Epithelial cell of prostate (primary cell): ENCODE measurements around the gene TFAP2B.

Experiments
- DNase-seq: peaks from one replicate; pipeline ENCODE4 v3.0.0-alpha.2; 2011; ENCODE audit warnings: low read depth, low spot score
- H3K27ac ChIP-seq: fragments of 450-650 bp; 2 replicates; pipeline ENCODE4 v1.5.1; 2017; ENCODE audit warnings: mild to moderate bottlenecking

TFAP2B gene

DNA sequence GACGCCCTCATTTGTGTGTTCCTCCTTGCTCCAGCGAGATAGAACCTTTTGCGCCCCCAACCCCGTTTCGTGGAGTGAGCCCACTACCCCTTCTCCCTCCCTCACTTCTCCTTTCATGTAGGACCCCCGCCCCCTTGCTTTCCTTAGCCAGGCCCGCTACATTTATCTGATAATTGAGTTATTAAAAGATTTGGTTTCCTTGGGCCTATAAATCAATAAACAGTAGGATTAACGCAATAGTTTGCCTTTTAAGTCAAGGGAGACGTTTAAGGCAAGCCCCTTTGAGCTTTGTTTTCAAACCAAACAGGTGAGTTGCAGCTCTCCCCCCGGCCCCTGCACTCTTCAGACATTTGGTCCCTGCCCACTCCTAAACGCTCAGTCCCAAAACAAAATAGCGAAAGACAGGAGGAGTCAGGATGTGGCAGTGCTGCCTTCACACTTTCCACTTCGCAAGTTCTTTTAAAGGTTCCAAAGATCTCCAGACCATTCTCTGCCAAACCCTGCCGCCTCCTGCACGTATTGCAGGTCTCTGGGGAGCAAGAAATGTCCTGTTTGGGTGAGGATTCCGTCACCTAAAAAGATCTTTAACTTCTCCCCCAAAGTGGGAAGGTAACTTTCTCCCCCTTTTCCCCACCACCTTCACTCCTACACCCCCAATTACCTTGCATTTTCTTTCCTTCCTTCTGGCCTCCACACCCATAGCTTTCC lies 27.6 kb downstream of the TFAP2B start:
- no peak for DNase-seq
- no peak overlapping the region for H3K27ac ChIP-seq

DNA sequence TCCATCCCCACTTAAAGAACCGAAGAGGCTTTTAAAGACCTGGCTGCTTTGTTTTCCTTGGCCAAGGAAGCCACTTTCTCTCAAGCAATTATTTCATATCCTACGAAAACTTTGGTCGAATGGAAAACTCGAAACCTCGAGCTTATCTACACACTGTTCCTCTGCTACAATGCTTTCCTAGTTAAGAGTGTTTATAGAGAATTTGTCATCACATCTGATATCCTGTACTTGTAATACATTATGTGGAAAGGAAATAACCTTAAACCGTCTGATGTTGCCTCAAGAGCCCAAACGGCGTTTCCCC lies 28.1 kb downstream of the TFAP2B start:
- no peak overlapping the region for H3K27ac ChIP-seq
- DNase-seq: no peak

DNA sequence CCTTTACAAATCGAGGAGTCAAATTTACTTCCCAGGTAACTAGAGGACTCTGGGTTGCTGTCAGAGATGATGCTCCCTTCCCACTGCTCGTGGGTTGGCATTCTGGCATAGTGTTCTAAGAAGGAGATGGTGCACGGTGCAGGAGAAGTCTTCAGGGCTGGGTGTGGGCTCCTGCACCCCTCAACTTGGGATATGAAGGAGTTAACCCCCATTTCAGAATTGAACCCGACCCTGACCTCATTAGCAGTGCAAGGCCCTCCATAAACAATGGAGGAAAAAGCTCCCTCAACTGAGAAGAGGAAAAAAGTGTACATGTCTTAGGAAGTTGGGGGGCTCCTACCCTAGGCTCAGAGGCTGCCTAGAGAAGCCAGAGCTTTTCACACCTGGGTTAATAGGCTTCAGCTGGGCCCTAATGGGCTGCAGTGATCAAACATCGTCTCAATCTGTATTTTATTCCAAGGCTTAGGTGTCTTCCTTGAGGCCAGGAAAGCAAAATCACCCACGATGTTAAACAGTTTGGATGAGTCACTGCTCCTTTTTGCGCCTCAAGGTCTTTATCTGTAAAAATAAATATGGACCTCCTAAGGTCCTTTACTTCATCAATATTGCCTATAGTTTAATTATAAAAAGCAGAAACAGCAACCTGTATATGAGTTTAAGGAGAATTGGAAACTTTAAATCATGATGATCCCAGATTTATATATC lies 29.4 kb downstream of the TFAP2B start:
- H3K27ac ChIP-seq: no peak overlapping the region
- no peak for DNase-seq

DNA sequence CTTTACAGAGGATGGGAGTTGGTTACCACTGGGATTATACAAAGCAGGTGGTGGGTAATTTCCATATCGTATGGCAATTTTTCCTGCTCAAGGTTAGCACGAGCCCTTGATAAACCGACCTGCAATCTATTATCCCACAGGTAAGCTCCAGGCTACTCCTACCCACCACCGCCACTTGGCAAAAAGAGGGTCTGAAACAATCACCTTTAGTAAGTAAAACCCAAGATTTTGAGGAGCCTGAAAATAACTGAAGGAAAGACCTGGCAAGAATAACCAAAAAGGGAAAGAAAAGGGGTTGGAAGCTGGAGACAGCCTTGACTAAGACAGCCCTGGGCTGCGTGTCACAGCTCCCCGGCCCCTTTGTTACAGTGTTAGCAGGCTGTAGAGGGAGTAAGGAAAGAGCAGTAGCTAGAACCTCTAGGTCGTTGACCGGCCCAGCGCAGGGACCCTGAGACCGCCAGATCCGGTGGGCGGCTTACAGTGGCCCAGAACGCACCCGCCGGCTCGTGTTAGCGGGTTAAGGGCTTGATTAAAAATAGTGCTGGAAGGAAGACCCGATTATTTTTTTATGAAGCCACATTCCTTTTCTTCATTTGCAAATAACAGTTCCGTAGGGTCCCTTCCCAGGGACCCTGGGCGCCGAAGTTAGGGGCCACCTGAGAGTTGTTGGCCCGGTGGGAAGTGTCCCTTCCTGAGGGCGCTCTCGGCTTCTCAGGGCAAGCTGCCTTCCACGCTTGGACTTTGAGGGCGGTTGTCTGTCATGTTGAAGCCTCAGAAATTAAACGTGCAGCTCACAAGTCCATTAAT lies 30.5 kb downstream of the TFAP2B start:
- no peak for DNase-seq
- H3K27ac ChIP-seq: no peak overlapping the region

DNA sequence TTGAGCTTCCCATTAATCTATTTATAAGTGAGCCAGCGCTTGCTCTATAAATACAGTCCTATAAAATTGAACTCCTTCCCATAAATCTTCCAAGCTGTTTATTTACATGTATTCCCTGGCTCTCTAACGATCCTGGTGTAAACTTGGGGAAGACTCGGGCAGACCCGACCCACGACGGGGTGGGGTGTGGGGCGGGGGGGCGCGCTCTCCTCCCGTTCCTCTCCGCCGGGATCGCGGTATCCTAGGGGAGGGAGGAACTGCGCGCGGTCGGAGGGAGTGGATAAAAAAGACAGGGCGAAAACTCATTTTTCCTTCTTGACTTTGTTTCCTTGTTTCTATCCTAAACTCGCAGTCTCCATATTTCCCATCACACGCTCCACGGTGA lies 31.1 kb downstream of the TFAP2B start:
- no peak overlapping the region for H3K27ac ChIP-seq
- no peak for DNase-seq

DNA sequence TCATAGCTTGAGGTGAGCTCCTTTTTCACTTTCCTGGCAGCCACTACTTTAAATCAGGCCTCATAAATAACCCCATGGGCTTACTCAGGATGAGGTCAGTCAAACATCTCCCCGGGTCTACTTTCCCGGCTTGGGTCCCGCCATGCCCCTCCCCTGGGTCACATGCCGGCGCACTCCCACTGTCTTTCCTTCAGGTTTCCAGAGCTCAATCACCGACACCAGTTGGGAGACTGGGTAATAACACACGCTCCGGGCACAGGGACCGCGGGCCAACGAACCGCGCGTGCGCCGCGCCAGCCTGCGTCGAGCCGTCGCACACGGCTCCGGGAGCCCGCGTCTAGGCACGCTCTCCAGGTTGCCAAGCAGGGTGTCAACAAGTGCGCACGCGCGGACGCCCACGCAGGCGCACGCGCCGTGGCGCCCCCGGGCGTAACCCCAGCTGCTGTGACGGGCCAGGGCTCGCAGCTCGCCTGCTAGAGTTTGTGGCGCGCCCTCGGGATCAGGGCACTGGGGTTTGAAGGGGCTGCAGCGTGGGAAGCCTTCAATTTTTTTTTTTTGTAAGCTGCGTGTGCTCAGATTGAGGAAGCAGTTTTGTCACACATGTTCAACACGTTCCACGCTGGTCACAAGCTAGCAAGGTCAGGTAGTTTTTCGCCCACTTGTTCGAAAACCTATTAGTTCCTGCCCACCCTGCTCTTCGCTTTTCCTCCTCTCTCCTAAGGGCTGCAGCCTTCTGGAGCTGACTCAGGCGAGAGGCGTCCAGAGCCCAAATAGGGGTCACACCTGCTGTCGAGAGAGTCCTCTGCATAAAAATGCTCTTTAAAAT lies 31.8 kb downstream of the TFAP2B start:
- H3K27ac ChIP-seq: no peak overlapping the region
- DNase-seq: no peak

DNA sequence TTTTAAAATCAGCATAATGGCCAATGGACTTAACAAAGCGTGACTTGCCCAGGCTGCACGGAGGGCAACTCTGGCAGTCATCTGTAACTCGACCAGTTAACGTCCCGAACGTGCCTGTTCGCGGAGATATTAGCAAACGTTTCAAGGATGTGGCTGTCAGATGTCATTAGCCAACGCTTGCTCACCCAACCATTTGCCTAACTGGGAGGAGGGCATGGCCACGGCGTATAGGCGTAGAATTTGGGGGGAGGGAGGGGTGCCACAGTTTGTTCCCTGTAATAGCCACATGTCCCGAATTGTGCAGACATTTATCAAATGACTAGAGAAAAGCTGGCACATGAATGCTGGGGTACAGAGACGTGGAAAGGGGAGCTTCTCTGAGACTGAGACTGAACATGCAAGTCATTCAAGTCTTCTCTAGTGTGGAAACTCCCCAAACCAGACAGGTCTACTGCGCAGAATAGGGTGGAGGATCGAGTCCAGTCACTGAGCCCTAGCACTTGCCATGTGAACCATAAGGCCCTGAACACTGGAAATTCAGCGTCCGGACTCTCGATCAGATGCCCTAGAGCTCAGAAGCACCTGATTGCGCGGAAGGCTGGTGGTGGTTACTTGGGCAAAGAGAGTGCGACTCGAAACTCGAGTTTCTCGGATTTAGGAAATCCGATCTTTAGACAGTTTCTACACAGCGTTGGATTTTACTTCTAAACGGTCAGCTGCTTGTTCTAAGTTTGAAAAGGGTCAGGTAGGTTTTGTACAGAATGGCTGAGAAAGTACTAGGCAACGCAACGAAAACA lies 32.6 kb downstream of the TFAP2B start:
- H3K27ac ChIP-seq: no peak overlapping the region
- no peak for DNase-seq

DNA sequence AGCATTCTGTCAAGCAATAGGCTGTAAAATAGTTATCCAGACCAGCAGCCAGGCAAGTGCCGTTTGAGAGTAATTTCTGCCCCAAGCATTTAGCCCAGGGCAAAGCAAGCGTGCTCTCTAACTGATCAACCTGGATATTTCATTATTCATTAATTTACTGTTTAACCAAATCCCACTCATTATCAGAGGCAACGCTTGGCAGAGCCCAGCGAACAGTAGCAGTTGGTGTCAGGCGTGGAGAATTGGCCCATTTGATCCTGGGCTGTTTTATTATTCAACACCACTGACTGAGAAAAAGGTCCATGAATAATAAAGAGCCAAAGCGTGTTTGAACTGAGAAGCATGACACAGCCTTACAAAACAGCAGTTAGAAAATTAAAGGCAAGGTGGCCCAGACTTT lies 35.3 kb downstream of the TFAP2B start:
- no peak for DNase-seq

DNA sequence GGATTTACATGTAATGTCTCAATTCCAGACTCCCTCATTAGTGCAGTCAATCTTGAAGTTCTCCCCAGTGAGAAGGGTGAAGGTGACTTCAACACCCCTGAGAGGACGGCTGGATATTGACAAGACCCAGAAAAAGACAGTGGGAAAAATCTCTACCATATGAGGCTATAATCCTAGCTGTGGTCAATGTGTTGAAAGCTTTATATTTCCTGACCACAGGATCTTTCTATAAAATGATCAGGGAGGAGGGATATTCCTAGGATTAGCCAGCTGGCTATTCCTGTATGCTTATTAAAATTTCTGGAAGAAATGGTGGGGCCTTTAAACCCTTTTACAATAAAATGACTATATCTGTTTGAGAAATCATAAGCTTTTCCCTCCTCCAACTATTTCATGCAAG lies 43.0 kb downstream of the TFAP2B start:
- no peak for DNase-seq
- no peak overlapping the region for H3K27ac ChIP-seq

More for the DNA sequence above, 35.3 kb downstream of the TFAP2B start:
- no peak overlapping the region for H3K27ac ChIP-seq

DNA sequence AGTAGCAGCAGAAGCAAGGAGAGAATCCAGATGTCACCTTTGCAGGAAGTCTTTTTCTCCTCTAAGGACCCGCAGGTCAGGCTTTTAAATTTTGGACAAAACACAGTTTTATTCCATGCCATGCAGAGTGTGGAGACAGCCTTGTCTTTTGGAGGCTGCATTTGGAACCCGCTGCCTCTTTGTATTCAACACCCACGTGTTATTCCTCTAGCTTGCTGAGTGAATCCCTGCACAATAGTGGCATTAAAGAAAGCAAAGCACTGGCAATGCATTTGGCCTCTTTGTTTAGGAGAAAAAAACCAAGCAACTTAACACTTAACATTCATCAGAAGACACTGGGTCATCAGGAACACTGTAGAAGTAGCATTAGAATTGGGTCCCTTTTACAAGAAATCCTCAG lies 43.5 kb downstream of the TFAP2B start:
- no peak overlapping the region for H3K27ac ChIP-seq
- no peak for DNase-seq

DNA sequence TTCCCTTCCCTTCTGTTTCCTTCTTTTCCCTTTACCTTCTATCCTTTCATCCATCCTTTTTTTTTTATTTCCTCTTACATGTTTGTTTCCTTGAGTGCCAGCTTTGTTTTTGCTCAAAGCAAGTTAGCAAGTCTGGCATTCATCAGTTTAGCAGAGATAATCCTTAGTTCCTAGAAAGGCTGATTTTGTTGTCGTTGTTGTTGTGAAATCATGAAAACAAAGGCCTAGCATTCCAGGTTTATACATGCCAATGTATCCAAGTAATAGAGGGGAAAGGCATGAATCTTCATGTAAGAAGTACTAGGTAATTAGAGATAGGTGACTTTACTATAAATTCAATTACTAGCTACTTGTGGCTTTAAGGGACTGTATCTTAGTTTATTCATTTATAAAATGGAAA lies 45.9 kb downstream of the TFAP2B start:
- DNase-seq: no peak

DNA sequence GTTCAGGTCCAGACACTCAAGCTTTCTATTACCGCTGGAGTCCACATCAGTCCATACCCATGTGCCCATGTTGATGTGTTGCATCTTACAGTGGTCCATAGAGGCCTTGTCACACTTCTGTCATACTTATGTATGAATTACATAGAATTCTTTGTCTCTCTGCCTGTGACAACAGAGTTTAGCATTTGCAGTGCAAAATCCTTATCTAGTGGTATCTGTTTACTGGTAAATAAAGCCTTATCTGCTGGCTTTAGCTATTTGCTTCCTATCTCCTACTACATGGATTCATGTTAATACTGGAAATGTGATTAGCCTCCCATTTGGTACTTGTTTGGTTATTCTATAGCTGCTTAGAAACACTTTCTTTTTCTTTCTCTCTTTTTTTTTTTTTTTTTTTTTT lies 49.8 kb downstream of the TFAP2B start:
- no peak for DNase-seq
- no peak overlapping the region for H3K27ac ChIP-seq

More for the DNA sequence above, 45.9 kb downstream of the TFAP2B start:
- no peak overlapping the region for H3K27ac ChIP-seq

DNA sequence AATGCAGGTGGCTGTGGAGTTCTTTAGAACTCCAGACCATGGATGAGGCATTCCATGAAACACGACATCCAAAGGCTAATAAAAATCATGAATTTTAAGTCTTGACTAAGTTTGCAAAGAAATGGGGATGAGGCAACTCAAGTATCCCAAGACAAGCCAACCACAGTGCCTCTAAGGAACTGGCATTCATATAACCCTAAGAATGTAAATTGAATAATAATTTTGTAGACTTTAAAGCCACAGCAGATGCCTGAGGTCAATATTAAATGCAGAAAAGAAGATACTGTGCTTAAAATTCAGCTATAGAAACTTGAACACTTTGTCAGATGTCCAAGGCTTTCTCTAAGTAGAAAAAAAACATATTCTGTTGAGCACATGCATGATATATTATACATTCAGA lies 54.5 kb downstream of the TFAP2B start:
- DNase-seq: no peak
- no peak overlapping the region for H3K27ac ChIP-seq

DNA sequence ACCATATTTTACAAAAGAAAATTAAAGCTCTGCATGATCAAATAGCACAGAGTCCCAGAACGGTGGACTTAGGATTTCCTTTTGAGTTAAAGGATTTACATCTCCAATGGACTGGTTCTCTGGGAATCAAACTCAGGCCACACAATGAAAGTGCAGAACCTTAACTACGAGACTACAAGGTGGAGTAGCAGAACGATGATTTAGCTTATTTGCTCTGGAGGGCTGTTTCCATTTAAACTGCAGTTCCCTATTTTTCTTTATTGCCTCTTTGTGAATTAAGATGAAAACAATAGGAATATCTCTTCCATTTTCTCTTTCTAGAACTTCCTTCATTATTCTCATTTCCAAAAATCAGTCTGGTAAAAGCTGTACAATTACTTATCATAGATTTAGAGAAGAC lies 65.7 kb downstream of the TFAP2B start:
- no peak for DNase-seq
- no peak overlapping the region for H3K27ac ChIP-seq

DNA sequence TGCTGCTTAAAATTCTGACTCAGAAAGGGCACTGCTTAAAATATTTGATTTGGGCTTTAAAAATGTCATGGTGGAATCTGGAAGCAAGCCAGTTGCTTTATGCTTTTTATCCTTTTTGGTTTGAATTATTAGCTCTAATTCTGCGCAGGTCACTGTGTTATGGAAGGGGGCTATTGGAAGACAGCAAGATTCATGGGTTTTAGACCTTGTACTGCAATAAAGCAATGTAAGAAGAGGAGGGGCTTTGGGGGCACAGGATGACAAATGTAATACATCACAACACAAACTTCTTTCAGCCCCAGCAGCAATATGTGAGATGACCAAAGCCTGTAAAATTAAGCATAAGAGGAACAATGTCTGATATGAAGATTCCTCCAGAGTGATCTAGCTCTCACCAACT lies 68.4 kb downstream of the TFAP2B start:
- no peak for DNase-seq
- no peak overlapping the region for H3K27ac ChIP-seq

DNA sequence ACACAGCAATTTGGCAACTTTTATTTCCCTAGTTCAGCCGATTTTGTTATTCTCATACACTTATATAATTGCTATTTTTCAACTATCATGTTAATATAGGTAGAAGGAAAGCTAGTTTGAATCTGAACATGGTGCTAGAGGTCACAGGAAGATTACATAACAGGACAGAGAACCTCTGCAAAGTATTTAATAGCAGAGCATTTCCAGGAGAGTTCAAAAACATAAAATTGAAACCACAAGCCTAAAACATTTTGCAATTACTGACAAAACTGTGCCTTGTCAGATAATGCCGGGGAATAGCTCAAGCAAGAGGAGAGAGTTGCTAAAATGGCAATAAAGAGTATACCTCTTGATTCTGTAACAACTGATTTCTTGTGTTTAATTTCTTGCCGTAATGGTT lies 70.8 kb downstream of the TFAP2B start:
- H3K27ac ChIP-seq: no peak overlapping the region
- DNase-seq: no peak

DNA sequence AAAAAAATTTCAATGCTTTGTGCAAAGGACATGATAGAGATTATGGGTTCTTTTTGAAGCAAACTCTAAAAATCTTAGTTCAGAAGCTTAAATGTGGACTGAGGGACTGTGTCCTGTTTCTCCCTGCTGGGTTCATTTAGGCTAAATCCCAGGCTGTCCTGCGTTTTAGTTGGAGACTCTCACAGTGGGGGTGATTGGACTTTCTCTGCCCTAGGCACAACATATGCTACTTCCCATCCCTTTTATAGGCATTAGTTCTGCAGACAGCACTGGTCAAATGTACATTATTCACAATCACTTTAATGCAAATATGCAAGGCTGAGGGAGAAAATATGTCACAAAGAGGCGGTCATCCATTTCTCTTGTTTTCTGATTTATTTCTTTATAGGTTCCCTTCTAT lies 71.3 kb downstream of the TFAP2B start:
- no peak overlapping the region for H3K27ac ChIP-seq
- DNase-seq: no peak

DNA sequence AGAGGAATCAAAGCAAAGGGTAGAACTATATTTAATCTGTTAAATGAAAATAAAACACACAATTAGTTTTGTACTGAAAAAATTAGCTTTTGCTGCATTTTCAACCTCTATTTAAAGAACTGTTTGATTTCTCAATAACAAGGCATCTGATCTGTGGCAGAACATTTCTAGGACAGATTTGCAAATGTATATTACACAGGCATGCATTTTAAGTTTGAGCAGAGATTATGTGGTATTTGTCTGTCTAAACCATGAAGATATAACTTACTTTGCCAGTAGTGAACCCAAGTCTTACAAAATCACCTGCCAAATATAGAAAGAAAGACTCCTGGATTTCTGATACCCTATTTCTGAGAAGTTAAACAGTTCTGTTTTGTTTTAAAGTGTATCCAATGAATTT lies 71.9 kb downstream of the TFAP2B start:
- H3K27ac ChIP-seq: no peak overlapping the region
- DNase-seq: no peak

DNA sequence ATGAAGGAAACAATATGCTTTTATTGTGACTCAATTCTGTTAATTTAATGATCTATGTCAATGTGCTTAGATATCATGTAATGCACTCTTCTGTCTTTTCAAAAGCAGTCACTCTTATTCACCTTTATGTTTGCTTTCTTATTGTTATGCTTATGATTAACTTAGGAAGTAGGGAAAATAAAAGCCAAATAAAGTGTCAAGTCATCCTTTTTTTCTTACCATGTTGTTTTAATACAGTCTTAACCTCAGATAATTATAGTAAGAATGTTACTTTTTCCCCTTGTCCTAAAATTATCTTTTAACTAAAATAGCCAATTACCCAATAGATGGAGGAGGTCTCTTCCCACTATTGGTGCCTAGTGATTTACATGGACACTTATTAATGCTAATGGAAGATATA lies 72.6 kb downstream of the TFAP2B start:
- H3K27ac ChIP-seq: no peak overlapping the region
- DNase-seq: no peak
